Activated naive CD4-positive, alpha-beta T cell treated with anti-CD3 and anti-CD28 coated beads, Interleukin-2, amount 50 U/mL, for 24 hours (primary cell): Measurements from ENCODE around the gene C11orf97.
"Not testable (repeated sequence)": the region's sequence is repeated elsewhere in the genome, so short reads cannot be mapped to it uniquely, and the experiment has no call there.

Experiments used
- H3K27ac Mint-ChIP-seq: one replicate; pipeline ENCODE4 v1.8.0; 2021; ENCODE audit warnings: mild to moderate bottlenecking, mixed read lengths
- H3K27me3 Mint-ChIP-seq: one replicate; pipeline ENCODE4 v1.8.0; 2021; ENCODE audit warnings: mixed read lengths
- H3K36me3 Mint-ChIP-seq: one replicate; pipeline ENCODE4 v1.8.0; 2021; ENCODE audit warnings: mixed read lengths
- H3K4me1 Mint-ChIP-seq: one replicate; pipeline ENCODE4 v1.8.0; 2021; ENCODE audit warnings: mixed read lengths
- H3K4me3 Mint-ChIP-seq: one replicate; pipeline ENCODE4 v1.8.0; 2021; ENCODE audit warnings: mild to moderate bottlenecking, mixed read lengths
- H3K9me3 Mint-ChIP-seq: one replicate; pipeline ENCODE4 v1.8.0; 2021; ENCODE audit warnings: mixed read lengths

C11orf97 gene

GRCh38 chr11:94563176-94563847 is 51.1 kb downstream of the C11orf97 start:
- no peak overlapping the region for H3K4me3 Mint-ChIP-seq
- no peaks in the 10 kb centered on the region for H3K36me3 Mint-ChIP-seq
- no peaks in the 10 kb centered on the region for H3K9me3 Mint-ChIP-seq
- H3K27me3 Mint-ChIP-seq, result no peaks in the 10 kb centered on the region
- no peak overlapping the region for H3K27ac Mint-ChIP-seq
- no peaks in the 10 kb centered on the region for H3K4me1 Mint-ChIP-seq

GRCh38 chr11:94563848-94564467 is 51.7 kb downstream of the C11orf97 start:
- Mint-ChIP-seq H3K4me1 (no peaks in the 10 kb centered on the region), H3K27me3 (no peaks in the 10 kb centered on the region), H3K4me3 (no peak overlapping the region), H3K36me3 (no peaks in the 10 kb centered on the region), H3K27ac (no peak overlapping the region), H3K9me3 (no peaks in the 10 kb centered on the region)

- H3K36me3 Mint-ChIP-seq, result no peaks in the 10 kb centered on the region
- H3K27ac Mint-ChIP-seq, result no peak within 1 kb of the TSS
- H3K4me3 Mint-ChIP-seq, result no peak within 1 kb of the TSS
- no peaks in the 10 kb centered on the region for H3K4me1 Mint-ChIP-seq
- H3K9me3 Mint-ChIP-seq, result no peaks in the 10 kb centered on the region
- no peaks in the 10 kb centered on the region for H3K27me3 Mint-ChIP-seq
Observed at GRCh38 chr11:94567181-94567670, 55.0 kb downstream of the C11orf97 start, which contains the start of gene PIWIL4. Gene PIWIL4 (plus strand): TSS chr11:94567368. CDS start chr11:94567519, 151 bp downstream.

- Mint-ChIP-seq H3K27ac (no peak overlapping the region), H3K27me3 (no peaks in the 10 kb centered on the region), H3K4me3 (no peak overlapping the region), H3K4me1 (no peaks in the 10 kb centered on the region), H3K36me3 (no peaks in the 10 kb centered on the region), H3K9me3 (no peaks in the 10 kb centered on the region)
Observed at GRCh38 chr11:94568200-94568599, 55.9 kb downstream of the C11orf97 start.

GRCh38 chr11:94568717-94569116 is 56.5 kb downstream of the C11orf97 start:
- Mint-ChIP-seq H3K27ac (no peak overlapping the region), H3K36me3 (no peaks in the 10 kb centered on the region), H3K4me1 (no peaks in the 10 kb centered on the region), H3K27me3 (no peaks in the 10 kb centered on the region), H3K9me3 (no peaks in the 10 kb centered on the region), H3K4me3 (no peak overlapping the region)

- not testable (repeated sequence) for H3K27ac Mint-ChIP-seq, H3K27me3 Mint-ChIP-seq, H3K4me3 Mint-ChIP-seq, H3K9me3 Mint-ChIP-seq, H3K36me3 Mint-ChIP-seq, H3K4me1 Mint-ChIP-seq
Observed at GRCh38 chr11:94572975-94573374, 60.7 kb downstream of the C11orf97 start.

- Mint-ChIP-seq H3K27ac (no peak overlapping the region), H3K4me3 (no peak overlapping the region), H3K9me3 (no peaks in the 10 kb centered on the region), H3K36me3 (no peaks in the 10 kb centered on the region), H3K4me1 (no peaks in the 10 kb centered on the region), H3K27me3 (no peaks in the 10 kb centered on the region)
Observed at GRCh38 chr11:94574193-94574961, 62.1 kb downstream of the C11orf97 start.

- H3K36me3 Mint-ChIP-seq, result no peaks in the 10 kb centered on the region
- no peaks in the 10 kb centered on the region for H3K4me1 Mint-ChIP-seq
- no peak overlapping the region for H3K27ac Mint-ChIP-seq
- no peaks in the 10 kb centered on the region for H3K9me3 Mint-ChIP-seq
- H3K27me3 Mint-ChIP-seq, result no peaks in the 10 kb centered on the region
- no peak overlapping the region for H3K4me3 Mint-ChIP-seq
Observed at GRCh38 chr11:94576306-94576705, 64.0 kb downstream of the C11orf97 start.

- no peaks in the 10 kb centered on the region for H3K36me3 Mint-ChIP-seq
- no peaks in the 10 kb centered on the region for H3K4me1 Mint-ChIP-seq
- H3K27me3 Mint-ChIP-seq, result no peaks in the 10 kb centered on the region
- H3K9me3 Mint-ChIP-seq, result no peaks in the 10 kb centered on the region
- H3K4me3 Mint-ChIP-seq, result no peak overlapping the region
- no peak overlapping the region for H3K27ac Mint-ChIP-seq
Observed at GRCh38 chr11:94577841-94578240, 65.6 kb downstream of the C11orf97 start.
